HG02943 (cell line): ENCODE measurements around the gene COL4A1.
"Not testable (repeated sequence)": the region's sequence is repeated elsewhere in the genome, so short reads cannot be mapped to it uniquely, and the experiment has no call there.

Experiments used
- ATAC-seq: cut with Tn5 transposase; IDR thresholded peaks from one replicate; pipeline ENCODE4 v1.9.1; 2021; ENCODE audit warnings: mild to moderate bottlenecking, low read depth, moderate library complexity; ENCODE audit not compliant: unreplicated experiment

Gene COL4A1

GRCh38 chr13:110326263-110326904, 19.4 kb upstream of the COL4A1 start:
- no peak for ATAC-seq

DNA sequence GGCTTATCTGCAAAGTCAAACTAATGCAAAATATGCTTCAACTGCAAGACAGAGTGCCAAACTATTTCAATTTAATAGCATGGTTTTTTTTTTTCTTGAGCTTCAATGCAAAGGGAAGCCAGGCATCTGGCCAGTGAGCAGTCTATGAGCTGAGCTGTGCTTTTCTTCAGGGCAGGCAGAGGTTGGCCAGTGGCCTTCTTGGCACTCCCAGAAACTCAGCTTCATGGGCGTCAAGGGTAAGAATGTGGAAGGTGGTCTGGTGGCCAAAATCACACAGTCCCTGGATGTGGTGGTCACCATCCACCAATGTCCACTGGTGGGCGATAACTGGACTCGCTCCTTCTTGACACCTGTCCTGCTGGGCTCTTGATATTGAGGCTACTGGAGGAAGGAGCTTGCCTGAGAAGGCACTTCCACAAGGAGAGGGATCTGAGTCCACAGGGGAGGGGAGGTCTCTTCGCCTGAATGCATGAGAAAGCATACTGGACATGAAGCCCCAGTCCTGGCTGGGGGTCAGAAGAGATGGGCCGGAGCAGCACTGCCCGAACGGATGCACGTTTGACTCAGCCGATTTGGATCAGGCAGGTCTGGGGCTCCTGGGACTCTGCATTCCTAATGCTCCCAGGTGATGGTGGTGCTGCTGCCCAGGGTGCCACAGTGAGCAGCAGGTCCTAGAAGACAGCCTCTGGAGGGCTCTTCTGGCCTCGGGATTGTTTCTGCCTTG, 17.2 kb upstream of the COL4A1 start:
- no peak for ATAC-seq

- ATAC-seq = no peak
These were observed 16.4 kb upstream of the COL4A1 start for GRCh38 chr13:110323172-110323891.

DNA sequence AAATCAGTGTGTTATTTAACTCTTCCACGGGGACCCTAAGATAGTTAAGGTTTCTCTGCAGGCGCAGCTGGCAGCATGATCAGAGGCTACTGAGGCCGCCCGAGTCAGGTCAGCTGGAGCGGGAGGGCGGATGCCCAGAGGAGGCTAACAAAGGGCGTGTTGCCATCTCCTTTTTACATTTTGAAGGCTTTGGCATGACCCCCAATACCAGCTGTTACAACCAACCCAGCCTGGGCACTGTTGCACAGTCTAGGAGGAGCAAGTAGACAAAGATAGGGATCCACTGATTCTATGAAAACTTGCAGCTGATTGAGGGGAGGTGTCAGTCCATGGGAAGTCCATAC, 15.8 kb upstream of the COL4A1 start:
- no peak for ATAC-seq

GRCh38 chr13:110322126-110322827, 15.3 kb upstream of the COL4A1 start:
- no peak for ATAC-seq

DNA sequence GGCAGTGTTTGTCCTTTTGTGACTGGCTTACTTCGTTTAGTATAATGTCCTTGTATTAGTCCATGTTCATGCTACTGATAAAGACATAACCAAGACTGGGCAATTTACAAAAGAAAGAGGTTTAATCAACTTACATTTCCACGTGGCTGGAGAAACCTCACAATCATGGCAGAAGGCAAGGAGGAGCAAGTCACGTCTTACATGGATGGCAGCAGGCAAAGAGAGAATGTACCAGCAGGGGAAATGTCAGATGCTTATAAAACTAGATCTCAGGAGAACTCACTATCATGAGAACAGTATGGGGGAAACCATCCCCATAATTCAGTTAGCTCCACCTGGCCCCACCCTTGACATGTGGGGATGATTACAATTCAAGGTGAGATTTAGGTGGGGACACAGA, 14.6 kb upstream of the COL4A1 start:
- ATAC-seq = not testable (repeated sequence)

DNA sequence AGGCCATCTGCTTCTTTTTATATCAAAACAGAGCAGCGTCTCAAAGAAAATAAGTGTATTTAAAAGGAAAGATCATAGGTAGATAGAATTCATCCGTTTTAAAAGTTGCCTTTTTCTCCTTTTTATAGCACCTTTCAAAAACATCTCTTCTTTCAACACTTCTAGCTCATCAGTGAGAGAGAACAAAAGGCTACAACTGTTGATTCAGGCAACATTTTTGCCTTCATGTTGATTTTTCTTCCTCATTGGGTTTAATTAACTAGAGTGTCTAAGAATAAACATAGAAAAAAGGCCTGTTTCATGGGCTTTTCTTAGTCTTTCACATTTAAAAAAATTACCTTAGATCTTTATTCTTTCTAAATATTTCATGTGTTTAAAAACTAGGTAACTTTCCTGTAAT, 13.7 kb upstream of the COL4A1 start:
- ATAC-seq = no peak

- ATAC-seq = no peak
These were observed 13.0 kb upstream of the COL4A1 start for GRCh38 chr13:110319774-110320509.

DNA sequence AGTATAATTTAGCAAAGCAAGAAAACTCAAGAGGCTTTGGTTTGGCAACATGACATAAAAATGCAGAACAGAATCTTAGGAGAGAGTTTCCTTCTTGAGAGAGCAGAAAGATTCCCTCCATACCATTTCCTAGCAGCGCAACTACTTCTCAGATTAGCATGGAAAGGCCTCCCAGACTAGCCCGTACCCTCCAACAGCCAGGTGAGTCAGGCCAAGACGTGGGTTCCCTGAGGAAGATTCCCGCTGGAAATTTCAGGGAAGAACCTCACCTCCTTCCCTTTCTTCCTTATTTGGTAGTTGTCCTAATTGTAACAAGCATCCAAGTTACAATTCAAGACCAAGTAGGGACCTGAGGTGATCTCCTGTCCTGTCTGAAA, 12.4 kb upstream of the COL4A1 start:
- no peak for ATAC-seq

DNA sequence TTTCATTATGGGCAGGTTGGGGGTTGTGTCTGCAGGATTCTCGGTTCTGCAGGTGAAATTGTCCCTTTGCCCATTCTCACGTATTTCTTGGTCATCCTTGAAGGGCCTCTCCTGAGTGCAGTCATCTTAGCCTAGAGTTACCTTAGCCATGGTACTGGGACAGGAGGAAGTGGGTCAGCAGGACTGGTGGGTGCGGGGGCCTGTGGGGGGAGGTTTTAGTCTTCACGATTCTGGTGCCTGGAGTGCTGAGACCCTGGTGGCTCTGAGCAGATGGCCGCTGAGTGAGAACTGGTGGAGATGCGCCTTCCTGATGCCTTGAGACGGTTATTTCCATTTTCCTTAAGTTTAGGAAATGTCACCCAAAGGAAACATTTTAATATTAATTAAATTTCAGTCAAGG, 12.0 kb upstream of the COL4A1 start:
- ATAC-seq = no peak

- no peak for ATAC-seq
These were observed 10.7 kb upstream of the COL4A1 start for GRCh38 chr13:110317496-110318195.

DNA sequence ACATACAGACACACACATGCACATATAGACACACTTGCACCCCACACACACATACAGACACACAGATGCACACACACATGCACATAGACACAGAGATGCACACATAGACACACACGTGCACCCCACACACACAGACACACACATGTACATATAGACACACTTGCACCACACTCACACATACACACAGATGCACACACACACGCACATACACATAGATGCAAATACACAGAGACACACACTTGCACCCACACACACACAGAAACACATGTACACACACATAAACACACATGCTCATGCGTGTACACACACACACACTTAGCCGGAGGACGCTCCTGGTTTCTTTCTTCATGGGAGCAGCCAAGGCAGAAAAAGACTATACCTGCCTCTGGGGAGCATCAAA, 10.1 kb upstream of the COL4A1 start:
- ATAC-seq = no peak

GRCh38 chr13:110316196-110316595, 9.2 kb upstream of the COL4A1 start:
- no peak for ATAC-seq

DNA sequence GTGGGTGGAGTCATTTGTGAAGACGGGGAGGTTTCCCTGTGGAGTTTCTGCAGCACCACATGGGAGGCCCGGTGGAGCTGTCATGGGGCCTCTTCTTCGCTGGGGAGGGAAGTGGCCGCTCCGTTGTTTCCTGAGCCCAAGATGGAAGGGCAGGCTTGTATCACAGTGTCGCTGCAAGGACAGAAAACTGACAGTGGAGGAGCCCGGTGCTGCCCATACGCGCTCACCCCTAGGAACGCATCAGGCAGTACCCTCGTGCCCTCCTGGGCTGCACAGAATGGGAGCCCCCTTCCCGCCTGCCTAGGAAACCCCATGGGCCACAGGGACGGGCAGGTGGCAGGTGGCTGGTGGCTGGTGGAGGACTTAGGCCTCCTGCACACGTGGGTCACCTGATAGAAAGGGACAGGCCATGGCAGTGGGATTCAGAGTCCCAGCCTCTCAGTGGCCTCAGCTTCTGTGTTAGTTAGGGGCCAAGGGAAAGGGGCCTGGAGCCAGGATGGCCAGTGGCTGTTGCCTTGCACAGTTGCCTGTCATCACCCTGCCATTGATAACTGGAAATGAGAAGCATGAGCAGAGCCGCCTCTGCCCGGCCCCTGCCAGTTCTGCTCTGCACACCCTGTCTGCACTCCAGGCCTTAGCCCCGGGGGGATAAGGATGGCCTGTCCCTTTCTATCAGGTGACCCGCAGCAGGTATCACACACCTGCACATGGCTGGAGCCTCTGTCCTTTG, 7.7 kb upstream of the COL4A1 start:
- ATAC-seq = no peak

DNA sequence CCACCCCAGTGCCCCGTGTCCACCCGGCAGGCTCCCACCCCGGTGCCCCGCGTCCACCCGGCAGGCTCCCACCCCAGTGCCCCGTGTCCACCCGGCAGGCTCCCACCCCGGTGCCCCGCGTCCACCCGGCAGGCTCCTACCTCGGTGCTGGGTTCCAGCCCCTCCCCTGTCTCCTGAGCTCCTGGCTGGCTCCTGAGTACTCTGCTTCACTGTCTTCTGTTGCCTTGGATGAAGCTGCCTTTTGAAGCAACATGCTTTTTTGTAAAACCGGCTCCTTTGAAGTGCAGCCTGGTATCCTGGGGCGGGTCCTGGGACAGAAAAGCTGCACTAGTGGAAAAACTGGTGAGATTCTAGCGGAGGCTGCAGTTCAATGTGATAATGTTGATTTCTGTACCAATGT, 6.8 kb upstream of the COL4A1 start:
- not testable (repeated sequence) for ATAC-seq

DNA sequence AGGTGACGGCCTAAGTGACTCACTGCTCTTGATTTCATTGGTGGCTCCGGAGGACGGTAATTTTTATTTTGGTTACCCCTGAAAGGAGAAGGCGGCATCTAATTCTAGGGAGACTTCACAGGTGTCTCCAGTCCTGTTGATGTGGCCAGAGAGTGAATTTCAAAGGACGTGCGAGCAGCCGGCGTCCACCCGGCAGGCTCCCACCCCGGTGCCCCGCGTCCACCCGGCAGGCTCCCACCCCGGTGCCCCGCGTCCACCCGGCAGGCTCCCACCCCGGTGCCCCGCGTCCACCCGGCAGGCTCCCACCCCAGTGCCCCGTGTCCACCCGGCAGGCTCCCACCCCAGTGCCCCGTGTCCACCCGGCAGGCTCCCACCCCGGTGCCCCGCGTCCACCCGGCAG, 6.3 kb upstream of the COL4A1 start:
- ATAC-seq = not testable (repeated sequence)

GRCh38 chr13:110312339-110313031, 5.5 kb upstream of the COL4A1 start:
- ATAC-seq = no peak

DNA sequence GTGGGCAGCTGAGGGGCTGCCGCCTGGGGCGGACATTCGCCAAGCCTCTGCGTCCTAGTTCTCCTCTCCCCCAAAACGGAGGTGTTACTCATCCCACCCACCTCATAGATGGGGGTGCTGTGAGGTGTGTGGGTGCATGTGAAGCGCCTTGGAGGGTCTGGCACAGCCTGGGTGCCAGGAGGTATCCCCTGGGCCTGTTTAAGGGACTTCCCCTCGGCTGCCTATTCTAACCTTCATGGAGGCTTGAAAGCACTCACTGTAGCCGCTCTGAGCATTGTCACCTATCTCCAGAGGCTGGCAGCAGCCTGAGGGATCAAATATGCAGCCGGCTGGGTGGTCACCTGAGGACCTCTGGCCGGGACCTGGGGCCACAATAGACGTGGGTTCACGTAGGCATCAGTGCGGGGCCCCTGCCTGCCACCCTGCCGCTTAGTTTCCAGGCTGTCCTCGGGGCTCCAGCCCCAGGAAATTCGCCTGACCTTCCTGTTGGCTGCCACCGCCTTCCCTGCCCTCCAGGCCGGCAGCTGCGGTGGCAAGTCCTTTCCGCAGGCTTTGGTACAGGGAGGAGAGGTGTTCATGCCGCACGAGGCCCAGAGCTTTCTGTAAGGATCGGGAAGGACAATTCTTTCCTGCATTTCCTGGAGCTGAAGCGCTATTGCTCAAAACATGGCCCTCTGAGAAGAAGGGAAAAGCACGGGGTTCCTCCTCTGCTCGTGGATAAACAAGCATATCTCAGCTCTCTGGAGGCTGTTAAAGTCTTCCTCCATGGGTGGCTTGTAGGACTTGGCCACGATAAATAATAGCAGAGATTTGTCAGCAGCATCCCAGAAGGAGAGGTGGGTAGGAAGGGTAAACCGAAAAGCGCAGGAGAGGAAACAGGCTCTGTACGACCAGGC, 4.7 kb upstream of the COL4A1 start:
- no peak for ATAC-seq
